Loucy (cell line): ENCODE data around the gene DRGX.

Experiments
- H2AFZ ChIP-seq: fragments of 200-600 bp; sonication (generic); 2 replicates; pipeline ENCODE4 v1.6.0; 2016; ENCODE audit warnings: antibody characterized with exemption, mild to moderate bottlenecking, low read length, moderate library complexity
- H3F3A ChIP-seq: fragments of 200-600 bp; 2 replicates; pipeline ENCODE4 v1.6.0; 2016; ENCODE audit warnings: antibody characterized with exemption, low read depth, mild to moderate bottlenecking
- H3K27me3 ChIP-seq: fragments of 200-600 bp; sonication (generic); 2 replicates; pipeline ENCODE4 v1.6.1; 2014; ENCODE audit warnings: low read length, mild to moderate bottlenecking; ENCODE audit not compliant: insufficient read depth, poor library complexity, severe bottlenecking
- H3K36me3 ChIP-seq: fragments of 200-600 bp; sonication (generic); 2 replicates; pipeline ENCODE4 v1.6.1; 2016; ENCODE audit warnings: low read length; ENCODE audit not compliant: insufficient read depth
- H3K4me1 ChIP-seq: fragments of 200-600 bp; sonication (generic); 2 replicates; pipeline ENCODE4 v1.5.1; 2014; ENCODE audit warnings: low read length, mild to moderate bottlenecking; ENCODE audit not compliant: insufficient read depth, poor library complexity, severe bottlenecking
- H3K4me2 ChIP-seq: fragments of 200-600 bp; sonication (generic); 2 replicates; pipeline ENCODE4 v1.6.0; 2014; ENCODE audit warnings: antibody characterized with exemption, low read length, low read depth, mild to moderate bottlenecking; ENCODE audit not compliant: poor library complexity, severe bottlenecking
- H3K4me3 ChIP-seq: fragments of 200-600 bp; sonication (generic); 2 replicates; pipeline ENCODE4 v1.5.1; 2014; ENCODE audit warnings: low read length, mild to moderate bottlenecking, mixed read lengths; ENCODE audit not compliant: poor library complexity, severe bottlenecking
- H3K79me2 ChIP-seq: fragments of 200-600 bp; sonication (generic); 2 replicates; pipeline ENCODE4 v1.6.1; 2014; ENCODE audit warnings: low read length; ENCODE audit not compliant: insufficient read depth
- H3K9ac ChIP-seq: fragments of 200-600 bp; sonication (generic); 2 replicates; pipeline ENCODE4 v1.6.0; 2014; ENCODE audit warnings: mild to moderate bottlenecking, low read depth, low read length, moderate library complexity; ENCODE audit not compliant: poor library complexity, severe bottlenecking
- H3K9me2 ChIP-seq: fragments of 200-600 bp; sonication (generic); replicated peaks from 2 replicates; pipeline ENCODE4 v1.6.1; 2016; ENCODE audit warnings: low read depth, low read length, mixed read lengths
- H3K9me3 ChIP-seq: fragments of 200-600 bp; sonication (generic); 2 replicates; pipeline ENCODE4 v1.6.1; 2014; ENCODE audit warnings: mild to moderate bottlenecking, antibody characterized with exemption, low read length, low read depth; ENCODE audit not compliant: insufficient read depth
- H4K20me1 ChIP-seq: fragments of 200-600 bp; sonication (generic); 2 replicates; pipeline ENCODE4 v1.6.0; 2014; ENCODE audit warnings: antibody characterized with exemption, low read length, mild to moderate bottlenecking; ENCODE audit not compliant: insufficient read depth, poor library complexity, severe bottlenecking
- EZH2phosphoT487 ChIP-seq: fragments of 200-600 bp; IDR thresholded peaks from 2 replicates; pipeline ENCODE4 v1.6.1; 2018; ENCODE audit warnings: antibody characterized with exemption, mild to moderate bottlenecking, moderate library complexity, borderline replicate concordance
- TF ChIP-seq, protein P1 (sequence below): fragments of 200-600 bp; sonication (generic); conservative IDR thresholded peaks from 2 replicates; pipeline ENCODE4 v1.5.1; 2014; ENCODE audit warnings: mild to moderate bottlenecking, antibody characterized with exemption, low read length

DRGX gene

DNA sequence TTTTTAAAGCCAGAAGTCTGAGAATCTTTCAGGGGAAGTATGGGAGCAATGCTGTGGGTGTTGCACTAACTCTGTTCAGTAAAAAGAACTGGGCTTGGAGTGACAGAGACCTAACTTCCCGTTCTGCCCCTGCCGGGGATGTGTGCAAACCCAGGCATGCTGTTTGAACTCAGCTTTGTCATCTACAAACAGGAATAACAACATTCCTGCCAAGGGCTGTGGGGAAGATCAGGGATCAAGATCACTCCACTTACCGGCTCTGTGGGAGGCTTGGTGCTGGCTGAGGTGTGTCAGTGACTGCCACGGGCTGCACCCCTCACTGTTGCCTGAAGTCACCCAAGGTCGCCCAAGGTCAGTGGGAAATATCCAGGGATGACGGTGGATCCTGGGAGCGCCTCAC is 23.1 kb upstream of the DRGX start:
- Histone ChIP-seq H4K20me1 (no peaks in the 10 kb centered on the region), H3K4me1 (no peaks in the 10 kb centered on the region), H3K9ac (no peak overlapping the region), H3F3A (no peaks in the 10 kb centered on the region), H3K9me3 (no peaks in the 10 kb centered on the region), H3K9me2 (no peaks in the 10 kb centered on the region), H3K4me3 (no peak overlapping the region), H3K27me3 (peaks cover 9% of the 10 kb centered on the region), H3K4me2 (no peak overlapping the region), H2AFZ (no peak overlapping the region), H3K79me2 (no peaks in the 10 kb centered on the region), H3K36me3 (no peaks in the 10 kb centered on the region)
- TF ChIP-seq EZH2phosphoT487, result no peak
- TF ChIP-seq, protein P1, sequence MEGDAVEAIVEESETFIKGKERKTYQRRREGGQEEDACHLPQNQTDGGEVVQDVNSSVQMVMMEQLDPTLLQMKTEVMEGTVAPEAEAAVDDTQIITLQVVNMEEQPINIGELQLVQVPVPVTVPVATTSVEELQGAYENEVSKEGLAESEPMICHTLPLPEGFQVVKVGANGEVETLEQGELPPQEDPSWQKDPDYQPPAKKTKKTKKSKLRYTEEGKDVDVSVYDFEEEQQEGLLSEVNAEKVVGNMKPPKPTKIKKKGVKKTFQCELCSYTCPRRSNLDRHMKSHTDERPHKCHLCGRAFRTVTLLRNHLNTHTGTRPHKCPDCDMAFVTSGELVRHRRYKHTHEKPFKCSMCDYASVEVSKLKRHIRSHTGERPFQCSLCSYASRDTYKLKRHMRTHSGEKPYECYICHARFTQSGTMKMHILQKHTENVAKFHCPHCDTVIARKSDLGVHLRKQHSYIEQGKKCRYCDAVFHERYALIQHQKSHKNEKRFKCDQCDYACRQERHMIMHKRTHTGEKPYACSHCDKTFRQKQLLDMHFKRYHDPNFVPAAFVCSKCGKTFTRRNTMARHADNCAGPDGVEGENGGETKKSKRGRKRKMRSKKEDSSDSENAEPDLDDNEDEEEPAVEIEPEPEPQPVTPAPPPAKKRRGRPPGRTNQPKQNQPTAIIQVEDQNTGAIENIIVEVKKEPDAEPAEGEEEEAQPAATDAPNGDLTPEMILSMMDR, result no peak

DNA sequence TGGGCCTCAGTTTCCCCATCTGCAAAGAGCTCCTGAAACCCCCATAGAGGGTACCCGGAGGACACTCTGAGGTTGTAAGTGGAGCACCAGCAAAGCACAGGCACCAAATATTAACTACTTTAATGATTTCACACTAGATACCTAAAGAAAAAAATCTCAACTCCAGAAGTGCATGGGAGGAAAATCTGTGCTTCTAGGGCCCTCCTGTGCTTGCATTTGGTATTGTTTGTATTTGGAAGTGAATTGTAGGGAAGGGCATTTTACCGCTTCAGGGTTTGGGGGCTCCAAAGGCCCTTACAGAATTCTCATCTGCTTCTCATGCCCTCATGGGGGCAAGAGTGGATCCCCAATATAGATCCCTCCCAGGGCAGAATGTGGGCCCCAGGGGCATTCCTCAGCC is 22.4 kb upstream of the DRGX start:
- H3K36me3 ChIP-seq, result no peaks in the 10 kb centered on the region
- no peaks in the 10 kb centered on the region for H3F3A ChIP-seq
- TF ChIP-seq, protein P1, result peak; percentile 39; the same call in 1 of the 2 replicates
- no peak for TF ChIP-seq EZH2phosphoT487
- H2AFZ ChIP-seq, result no peak overlapping the region
- H3K9ac ChIP-seq, result no peak overlapping the region
- H3K9me2 ChIP-seq, result no peaks in the 10 kb centered on the region
- H3K4me3 ChIP-seq, result no peak overlapping the region
- no peaks in the 10 kb centered on the region for H4K20me1 ChIP-seq
- H3K4me2 ChIP-seq, result no peak overlapping the region
- H3K4me1 ChIP-seq, result no peaks in the 10 kb centered on the region
- H3K79me2 ChIP-seq, result no peaks in the 10 kb centered on the region
- H3K27me3 ChIP-seq, result peaks cover 9% of the 10 kb centered on the region
- no peaks in the 10 kb centered on the region for H3K9me3 ChIP-seq

DNA sequence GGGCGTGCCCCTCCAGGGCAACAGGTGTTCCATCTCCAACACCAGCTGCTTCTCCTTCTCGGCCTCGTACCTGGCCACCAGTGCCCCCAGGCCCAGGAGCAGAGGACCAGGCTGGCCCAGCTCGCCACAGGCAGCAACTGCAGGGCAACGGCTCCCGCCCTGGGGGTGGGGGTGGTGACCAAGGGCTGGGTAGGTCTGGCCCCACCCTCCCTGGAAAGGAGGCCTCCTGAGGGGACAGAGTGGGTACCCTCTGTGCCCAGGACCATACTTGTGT is 22.1 kb upstream of the DRGX start:
- Histone ChIP-seq H3K9me2 (no peaks in the 10 kb centered on the region), H3K9me3 (no peaks in the 10 kb centered on the region), H3K27me3 (peaks cover 12% of the 10 kb centered on the region), H3K9ac (no peak overlapping the region), H3K4me3 (no peak overlapping the region), H2AFZ (no peak overlapping the region), H3K36me3 (no peaks in the 10 kb centered on the region), H3K4me2 (no peak overlapping the region), H3F3A (no peaks in the 10 kb centered on the region), H3K79me2 (no peaks in the 10 kb centered on the region), H3K4me1 (no peaks in the 10 kb centered on the region), H4K20me1 (no peaks in the 10 kb centered on the region)
- TF ChIP-seq EZH2phosphoT487, result no peak
- TF ChIP-seq, protein P1, result no peak
